GM12878 (cell line): Measurements from ENCODE around the gene NT5E. TPM values are rescaled to one million over a fixed set of nuclear protein-coding genes. Genes with fewer than 3 reads are reported as not detected.

Source experiments
- ATAC-seq: fragments of 200-7000 bp; cut with Tn5 transposase; 3 replicates; pipeline ENCODE4 v1.9.1; 2020; ENCODE audit warnings: mild to moderate bottlenecking, moderate library complexity
- BruUV-seq: library from RNA; stranded (reverse); fragments of 400-500 nt; replicated peaks from 2 replicates; lab custom pipeline; 2021; lab: Mats Ljungman, UMichigan
- CTCF ChIA-PET: fragments of 300-600 bp; sonication (Branson Sonifier 250); formaldehyde crosslinking; extraction: SDS; loops from one replicate; lab custom pipeline; 2021; ENCODE audit warnings: inconsistent platforms; lab: Yijun Ruan, JAX
- POLR2A ChIA-PET: fragments of 350-600 bp; formaldehyde crosslinking; extraction: SDS; loops from one replicate; lab custom pipeline; 2021; ENCODE audit warnings: inconsistent platforms; lab: Charles Lee
- RAD21 ChIA-PET: fragments of 300-600 bp; sonication (Branson Sonifier 250); formaldehyde crosslinking; loops from one replicate; lab custom pipeline; 2023; ENCODE audit warnings: antibody characterized with exemption; ENCODE audit not compliant: unreplicated experiment; lab: Charles Lee
- SMC1A ChIA-PET: fragments of 300-600 bp; sonication (Branson Sonifier 250); formaldehyde crosslinking; loops from one replicate; lab custom pipeline; 2023; ENCODE audit not compliant: unreplicated experiment, uncharacterized antibody; lab: Charles Lee
- DNase-seq: peaks from one replicate; pipeline ENCODE4 v3.0.0-alpha.2; 2011; ENCODE audit warnings: low read depth, low spot score
- FAIRE-seq: peaks from 3 replicates; lab custom pipeline; 2011; peaks lifted over from hg19 to GRCh38; lab: Jason Lieb, UNC
- H2AFZ ChIP-seq: 2 replicates; pipeline ENCODE4 v1.6.0; 2011; ENCODE audit warnings: low read depth, low read length, control low read depth; ENCODE audit not compliant: control insufficient read depth
- H3K27ac ChIP-seq: 2 replicates; pipeline ENCODE4 v1.5.1; 2011; ENCODE audit warnings: control low read depth; ENCODE audit not compliant: control insufficient read depth, insufficient read depth
- H3K27me3 ChIP-seq, 2 experiments: replicated peaks in 1 of 2; 2 replicates each; pipeline versions ENCODE4 v1.6.0 to v1.6.1; 2011; ENCODE audit warnings: low read length in 1 of 2; ENCODE audit not compliant: control insufficient read depth in 2 of 2, insufficient read depth in 2 of 2
- H3K36me3 ChIP-seq, 2 experiments: 2 replicates each; pipeline ENCODE4 v1.5.1; 2011; ENCODE audit warnings: low read length in 1 of 2; ENCODE audit not compliant: control insufficient read depth in 2 of 2, insufficient read depth in 2 of 2
- H3K4me1 ChIP-seq: 2 replicates; pipeline ENCODE4 v1.6.1; 2011; ENCODE audit warnings: mild to moderate bottlenecking, low read length, moderate library complexity, mixed read lengths; ENCODE audit not compliant: control insufficient read depth, insufficient read depth
- H3K4me2 ChIP-seq: 2 replicates; pipeline ENCODE4 v1.6.0; 2011; ENCODE audit warnings: control low read depth; ENCODE audit not compliant: control insufficient read depth, insufficient read depth
- H3K4me3 ChIP-seq: fragments of 200-600 bp; sonication (generic); 2 replicates; pipeline ENCODE4 v1.5.1; 2016
- H3K79me2 ChIP-seq: 2 replicates; pipeline ENCODE4 v1.6.0; 2011; ENCODE audit warnings: low read length; ENCODE audit not compliant: control insufficient read depth, insufficient read depth
- H3K9ac ChIP-seq: 2 replicates; pipeline ENCODE4 v1.8.0; 2011; ENCODE audit warnings: low read length, control low read depth, mixed read lengths; ENCODE audit not compliant: control insufficient read depth, insufficient read depth
- H3K9me3 ChIP-seq: replicated peaks from 3 replicates; pipeline ENCODE4 v1.5.1; 2011; ENCODE audit warnings: mild to moderate bottlenecking, low read length; ENCODE audit not compliant: control insufficient read depth, insufficient read depth
- H4K20me1 ChIP-seq: 2 replicates; pipeline ENCODE4 v1.6.0; 2011; ENCODE audit not compliant: control insufficient read depth, insufficient read depth
- BCLAF1 ChIP-seq: fragments of 450-650 bp; IDR thresholded peaks from 2 replicates; pipeline ENCODE4 v1.6.1; 2017; ENCODE audit warnings: antibody characterized with exemption, mild to moderate bottlenecking, moderate library complexity
- CBX3 ChIP-seq: fragments of 200-600 bp; sonication (generic); IDR thresholded peaks from 2 replicates; pipeline ENCODE4 v1.6.1; 2016; ENCODE audit warnings: low read depth, borderline replicate concordance
- E2F4 ChIP-seq: IDR thresholded peaks from 2 replicates; pipeline ENCODE4 v1.6.1; 2012; ENCODE audit warnings: low read depth, low read length, improper control_type of control experiment
- E4F1 ChIP-seq: fragments of 450-650 bp; IDR thresholded peaks from 2 replicates; pipeline ENCODE4 v1.6.1; 2018; ENCODE audit warnings: borderline replicate concordance, mild to moderate bottlenecking; ENCODE audit not compliant: partially characterized antibody
- EGR1 ChIP-seq, 2 experiments: IDR thresholded peaks; 1 replicate in 1 of 2; 2 replicates in 1 of 2; pipeline ENCODE4 v1.6.1; 2011 to 2012; ENCODE audit warnings: low read depth in 2 of 2, low read length in 2 of 2, borderline replicate concordance in 1 of 2, mild to moderate bottlenecking in 1 of 2, moderate library complexity in 1 of 2
- IKZF2 ChIP-seq, 2 experiments: fragments of 450-650 bp; IDR thresholded peaks; 2 replicates each; pipeline ENCODE4 v1.6.1; 2017; ENCODE audit warnings: mild to moderate bottlenecking in 2 of 2, moderate library complexity in 2 of 2
- IRF4 ChIP-seq: IDR thresholded peaks from 2 replicates; pipeline ENCODE4 v1.6.1; 2011; ENCODE audit warnings: low read depth, low read length
- NFYA ChIP-seq: IDR thresholded peaks from 2 replicates; pipeline ENCODE4 v1.6.1; 2011; ENCODE audit warnings: low read depth, mild to moderate bottlenecking, low read length, improper control_type of control experiment, borderline replicate concordance
- NR2C2 ChIP-seq: IDR thresholded peaks from 2 replicates; pipeline ENCODE4 v1.6.1; 2011; ENCODE audit warnings: borderline replicate concordance, low read depth; ENCODE audit not compliant: control insufficient read depth, insufficient read length
- PML ChIP-seq: IDR thresholded peaks from 2 replicates; pipeline ENCODE4 v1.6.1; 2012; ENCODE audit warnings: low read length, inconsistent platforms
- RAD21 ChIP-seq: IDR thresholded peaks from 2 replicates; pipeline ENCODE4 v1.6.1; 2011; ENCODE audit warnings: mild to moderate bottlenecking, low read depth, low read length, moderate library complexity; ENCODE audit not compliant: insufficient read depth
- RUNX3 ChIP-seq: IDR thresholded peaks from 2 replicates; pipeline ENCODE4 v1.6.1; 2012; ENCODE audit warnings: low read length, inconsistent platforms
- TCF12 ChIP-seq: IDR thresholded peaks from 2 replicates; pipeline ENCODE4 v1.6.1; 2011; ENCODE audit warnings: low read depth, mild to moderate bottlenecking, low read length
- ZBED1 ChIP-seq: IDR thresholded peaks from 2 replicates; pipeline ENCODE4 v1.6.1; 2016; ENCODE audit warnings: borderline replicate concordance
- WGBS: methylation state at CpG from one replicate; pipeline ENCODE4 v1.1.6; 2016; ENCODE audit warnings: low lambda C conversion rate; ENCODE audit not compliant: insufficient replicate concordance, insufficient coverage; ENCODE audit errors: missing lambda C conversion rate; 5-methylcytosine and 5-hydroxymethylcytosine counted together
- in situ Hi-C: fragments of 300-500 bp; cut with MboI; formaldehyde crosslinking; loops from 9 replicates; pipeline ENCODE4 v1.14.3; 2018; ENCODE audit warnings: mixed read lengths
- intact Hi-C: fragments of 100-400 bp; cut with micrococcal nuclease; formaldehyde crosslinking; loops from one replicate; pipeline ENCODE4 v1.14.2; 2022; ENCODE audit not compliant: unreplicated experiment
- polyA plus RNA-seq, 11 experiments: library from polyadenylated mRNA; depleted of rRNA in 4 of 11; unstranded in 6 of 11; stranded (reverse) in 5 of 11; fragments of >200 nt; fragmentation: Nextera tagmentation in 4 of 11; fragmentation: Illumina TruSeq in 1 of 11; extraction: Ambion mirVana in 4 of 11; extraction: Trizol in 1 of 11; gene quantifications; 1 replicate in 1 of 11; 2 replicates in 10 of 11; pipeline versions ENCODE4 v1.2.1 to v1.2.3, GENCODE V29; 2011 to 2016; ENCODE audit warnings: inconsistent platforms in 2 of 11, missing spikeins in 2 of 11, low read depth in 1 of 11
- total RNA-seq, 4 experiments: library from RNA; depleted of rRNA in 3 of 4; stranded (reverse); fragments of >200 nt in 3 of 4; fragmentation: Illumina TruSeq in 1 of 4; extraction: Trizol in 1 of 4; gene quantifications; 2 replicates each; pipeline versions ENCODE4 v1.2.1 to v1.2.3, GENCODE V29; 2013 to 2021

NT5E gene
- total and polyA plus RNA-seq, 10 of the 15 experiments (the other 5 are each of a cell fraction or from before 2014, with no cell fraction given): 1.9 to 9.7 (median 7.3) TPM

DNA sequence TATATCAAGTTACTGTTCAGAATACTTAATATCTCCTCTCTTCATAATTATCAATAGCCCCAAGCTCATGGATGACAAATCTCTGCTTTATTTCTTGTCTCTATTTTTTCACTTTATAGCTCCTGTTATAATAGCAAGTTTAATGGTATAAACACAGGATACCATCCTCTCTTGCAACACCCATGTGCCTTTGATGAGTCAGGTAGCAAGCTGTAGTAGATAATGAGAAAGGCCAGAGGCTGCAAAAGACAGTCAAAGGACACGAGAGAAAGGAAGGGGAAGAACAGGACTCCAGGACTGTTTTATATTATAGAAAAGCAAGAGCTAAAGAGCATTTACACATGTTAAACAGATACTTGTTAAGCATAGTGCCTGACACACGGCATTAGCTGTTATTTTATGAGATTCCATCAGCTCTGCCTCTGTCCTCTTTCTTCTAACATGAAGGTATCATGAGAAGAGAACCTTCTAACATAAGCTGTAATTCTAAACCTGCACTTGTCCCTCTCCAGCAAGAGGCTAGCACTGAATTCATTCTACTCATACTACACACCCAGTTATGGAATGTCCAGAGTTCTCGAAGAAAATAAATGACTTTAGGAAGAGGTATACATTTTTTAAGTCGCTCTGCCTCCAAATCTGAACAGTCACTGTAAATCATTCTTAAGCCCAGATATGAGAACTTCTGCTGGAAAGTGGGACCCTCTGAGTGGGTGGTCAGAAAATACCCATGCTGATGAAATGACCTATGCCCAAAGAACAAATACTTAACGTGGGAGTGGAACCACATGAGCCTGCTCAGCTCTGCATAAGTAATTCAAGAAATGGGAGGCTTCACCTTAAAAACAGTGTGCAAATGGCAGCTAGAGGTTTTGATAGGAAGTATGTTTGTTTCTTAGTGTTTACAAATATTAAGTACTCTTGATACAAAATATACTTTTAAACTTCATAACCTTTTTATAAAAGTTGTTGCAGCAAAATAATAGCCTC is 45.0 kb downstream of the NT5E start:
- FAIRE-seq: no peak
- SMC1A ChIA-PET: interaction anchor here (0.6 to 6.5 kb wide), 13 partner anchors 13 to 147 kb away, joined by 3 to 59 read pairs (median 3); no protein-coding TSS in a partner anchor
- ATAC-seq: no peak

More for the DNA sequence above, 45.0 kb downstream of the NT5E start:
- no peaks in the 10 kb centered on the region for H3K79me2 ChIP-seq
- in situ Hi-C loops (no loop called here), intact Hi-C loops (no loop called here)
- H3K36me3 ChIP-seq: no peaks in the 10 kb centered on the region
- H3K27me3 ChIP-seq: no peaks in the 10 kb centered on the region
- no peak for DNase-seq
- peaks cover 9% of the 10 kb centered on the region; the same call in 2 of the 3 replicates for H3K9me3 ChIP-seq
- BruUV-seq: no TSS peak
- POLR2A ChIA-PET: interaction anchor here (1.2 kb wide), 1 partner anchor 11 kb away, joined by 3 read pairs; no protein-coding TSS in a partner anchor
- H3K4me1 ChIP-seq: no peaks in the 10 kb centered on the region
- H4K20me1 ChIP-seq: no peaks in the 10 kb centered on the region
- no peak overlapping the region for H3K4me3 ChIP-seq
- H3K27ac ChIP-seq: no peak overlapping the region
- CTCF ChIA-PET: interaction anchor here (0.7 to 9.2 kb wide), 7 partner anchors 12 to 144 kb away, joined by 3 to 73 read pairs (median 3); no protein-coding TSS in a partner anchor
- RAD21 ChIA-PET: interaction anchor here (0.7 to 1.6 kb wide), 5 partner anchors 9 to 141 kb away, joined by 3 to 9 read pairs (median 3); no protein-coding TSS in a partner anchor
- H3K9ac ChIP-seq: no peak overlapping the region
- TF ChIP-seq E2F4 (no peak), EGR1 (IDR thresholded peaks at IDR 0.05; ENCODE audit: borderline replicate concordance in 1 of 2, low read depth in 2 of 2, low read length in 2 of 2) (no peak), CBX3 (no peak), RUNX3 (no peak), RAD21 (no peak), NR2C2 (no peak), E4F1 (no peak), TCF12 (no peak), IRF4 (no peak), PML (no peak), ZBED1 (no peak), BCLAF1 (no peak), IKZF2 (IDR thresholded peaks at IDR 0.05) (no peak), NFYA (no peak)
- no peak overlapping the region for H3K4me2 ChIP-seq
- no peak overlapping the region for H2AFZ ChIP-seq
- 83% methylated on average over 5 of the region's 5 CpGs for WGBS
